COLO829 (cell line): Measurements from ENCODE around the gene NFATC1.

Source experiments
- DNase-seq: peaks from one replicate; pipeline ENCODE4 v3.0.0; 2012; ENCODE audit warnings: low spot score

Gene NFATC1

DNA sequence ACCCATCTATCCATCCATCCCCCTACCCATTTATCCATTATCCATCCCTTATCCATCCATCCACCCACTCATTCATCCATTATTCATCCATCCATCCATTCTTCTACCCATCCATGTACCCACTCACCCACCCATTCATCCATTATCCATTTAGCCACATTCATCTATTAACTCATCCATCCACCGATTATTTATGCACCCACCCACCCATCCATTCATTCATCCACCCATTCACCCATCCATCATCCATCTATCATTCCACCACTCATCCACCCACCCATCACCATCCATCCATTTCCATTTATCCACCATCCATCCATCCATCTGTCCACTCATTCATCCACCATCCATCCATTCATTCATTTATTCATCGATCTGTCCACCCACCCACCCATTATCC lies 146.5 kb downstream of the NFATC1 start:
- DNase-seq = no peak

DNA sequence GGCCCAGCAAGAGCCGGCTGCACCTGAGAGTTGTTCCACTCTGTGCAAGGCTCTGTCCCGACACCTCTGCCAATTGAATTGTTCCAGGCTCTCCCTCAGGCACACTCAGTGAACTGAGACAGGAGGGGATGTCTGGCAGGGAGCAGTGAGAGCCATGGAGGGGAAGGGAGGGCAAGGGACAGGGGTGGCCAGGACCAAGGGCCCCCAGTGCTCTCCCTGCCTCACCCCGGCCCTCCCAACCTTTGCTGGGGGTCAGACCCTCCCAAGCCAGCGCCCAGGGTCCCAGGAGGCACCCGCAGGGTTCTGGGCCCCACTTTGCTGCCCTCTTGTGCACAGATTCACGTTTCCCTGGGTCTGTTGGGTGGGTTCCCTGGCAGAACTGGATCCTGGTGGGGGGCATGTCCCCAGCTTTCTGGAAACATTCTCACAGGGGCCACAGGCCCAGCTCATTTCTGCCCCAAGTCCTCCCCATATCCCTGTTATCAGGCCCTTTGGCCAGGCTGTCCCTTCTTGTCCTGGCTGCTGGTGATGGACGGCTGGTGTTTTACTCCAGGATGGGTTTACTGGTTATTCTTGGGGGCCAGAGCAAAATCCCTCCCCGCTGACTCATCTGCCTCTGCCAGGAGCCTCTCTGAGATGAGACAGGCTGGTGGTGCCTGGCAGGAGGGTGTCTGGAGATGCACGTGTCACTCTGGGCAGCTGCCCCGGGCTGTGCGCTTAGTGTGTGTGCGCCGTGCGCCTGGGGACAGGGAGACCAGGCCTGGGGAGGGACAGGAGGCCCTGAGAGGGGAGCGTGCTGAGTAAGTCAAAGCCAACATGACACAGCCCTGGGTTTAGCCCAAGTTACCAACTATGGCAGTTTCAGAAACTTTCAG lies 147.4 kb downstream of the NFATC1 start:
- DNase-seq = no peak

DNA sequence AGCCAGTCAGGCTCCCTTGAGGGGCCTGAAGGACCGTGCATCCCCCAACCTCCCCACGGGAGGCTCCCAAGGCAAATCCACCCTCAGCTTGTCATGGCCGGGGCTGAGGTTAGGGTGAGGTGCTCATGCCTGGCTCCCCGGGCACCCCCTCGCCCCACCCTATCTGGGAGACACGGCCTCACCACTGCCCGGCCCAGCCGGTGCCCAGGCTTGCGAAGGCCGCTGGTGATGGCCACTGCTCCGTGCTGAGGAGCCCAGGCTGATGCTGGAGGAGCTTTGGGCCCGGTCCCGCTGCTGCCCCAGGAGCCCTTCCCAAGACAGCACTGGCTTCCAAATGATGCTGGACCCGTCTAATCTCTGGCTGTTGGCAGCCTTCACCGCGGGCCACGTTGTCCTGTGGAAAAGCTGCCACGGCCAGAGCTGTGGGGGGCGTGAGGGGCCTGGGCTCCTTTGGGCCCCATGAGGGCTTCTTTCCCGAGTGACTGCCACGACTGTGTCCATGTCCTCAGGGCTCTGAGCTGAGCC lies 148.2 kb downstream of the NFATC1 start:
- no peak for DNase-seq

DNA sequence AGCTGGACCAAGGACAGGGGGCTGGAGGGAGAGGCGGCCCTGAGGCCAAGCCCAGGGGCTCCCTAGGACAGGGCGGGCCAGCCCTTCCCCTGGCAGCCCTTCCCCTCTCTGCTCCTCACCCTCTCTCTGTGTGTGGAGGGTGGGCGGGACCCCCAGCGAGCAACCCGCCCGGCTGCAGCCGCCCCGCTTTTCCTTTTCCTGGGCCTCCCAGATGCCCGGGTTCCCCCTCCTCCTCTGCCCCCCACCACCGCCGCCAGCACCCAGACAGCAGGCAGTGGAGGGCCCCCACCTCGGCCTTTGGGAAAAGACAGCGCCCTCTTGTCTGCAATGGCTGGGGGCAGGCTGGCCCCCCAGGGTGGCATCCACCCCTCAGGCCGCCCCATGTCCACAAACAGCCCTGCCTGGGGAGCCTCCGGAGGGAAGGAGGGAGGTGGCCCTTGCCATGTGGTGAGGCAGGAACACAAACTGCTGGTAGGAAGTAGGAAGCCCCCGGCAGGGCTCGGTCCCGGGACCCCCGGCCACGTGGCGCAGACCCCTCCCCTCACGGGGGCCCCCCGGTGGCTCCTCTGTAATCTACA lies 148.7 kb downstream of the NFATC1 start:
- no peak for DNase-seq

DNA sequence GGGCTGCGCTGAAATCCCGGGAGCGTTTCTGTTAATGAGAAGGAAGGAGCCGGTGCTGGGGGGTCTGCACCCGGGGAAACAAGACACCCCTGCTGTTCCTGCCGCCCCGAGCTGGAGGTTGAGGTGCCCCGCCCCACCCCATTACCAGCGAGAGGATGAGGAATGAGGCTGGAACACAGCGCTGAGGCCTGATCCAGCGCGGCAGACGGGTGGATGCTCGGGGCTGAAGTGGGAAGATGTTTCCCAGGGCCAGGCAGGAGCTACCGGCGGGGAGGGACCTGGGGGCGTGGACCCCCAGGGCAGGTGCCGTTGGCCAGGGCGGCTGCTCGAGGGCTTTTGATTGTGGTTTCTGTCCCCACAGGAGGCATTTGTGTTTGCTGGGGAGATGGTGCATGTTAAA lies 149.5 kb downstream of the NFATC1 start:
- no peak for DNase-seq

DNA sequence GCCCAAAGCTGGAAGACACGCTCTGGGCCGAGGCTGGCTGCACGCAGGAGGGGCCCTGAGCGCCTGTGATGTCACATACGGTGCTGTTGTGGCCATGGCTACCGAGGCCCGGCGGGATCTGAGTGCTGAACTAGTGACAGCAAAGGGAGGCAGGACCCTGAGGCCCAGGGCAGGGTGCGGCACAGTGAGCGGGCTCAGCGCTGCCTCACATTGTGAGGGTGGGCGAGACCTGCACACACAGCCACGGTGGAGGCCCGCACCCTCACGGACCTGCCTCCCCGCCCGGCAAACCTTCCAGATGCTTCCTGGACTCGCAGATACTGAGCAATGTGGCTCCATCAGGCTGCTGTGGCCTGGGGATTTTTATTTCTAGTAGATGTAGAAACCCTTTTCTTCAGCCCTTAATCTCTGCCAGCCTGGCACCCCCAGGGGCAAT lies 150.0 kb downstream of the NFATC1 start:
- DNase-seq = no peak

DNA sequence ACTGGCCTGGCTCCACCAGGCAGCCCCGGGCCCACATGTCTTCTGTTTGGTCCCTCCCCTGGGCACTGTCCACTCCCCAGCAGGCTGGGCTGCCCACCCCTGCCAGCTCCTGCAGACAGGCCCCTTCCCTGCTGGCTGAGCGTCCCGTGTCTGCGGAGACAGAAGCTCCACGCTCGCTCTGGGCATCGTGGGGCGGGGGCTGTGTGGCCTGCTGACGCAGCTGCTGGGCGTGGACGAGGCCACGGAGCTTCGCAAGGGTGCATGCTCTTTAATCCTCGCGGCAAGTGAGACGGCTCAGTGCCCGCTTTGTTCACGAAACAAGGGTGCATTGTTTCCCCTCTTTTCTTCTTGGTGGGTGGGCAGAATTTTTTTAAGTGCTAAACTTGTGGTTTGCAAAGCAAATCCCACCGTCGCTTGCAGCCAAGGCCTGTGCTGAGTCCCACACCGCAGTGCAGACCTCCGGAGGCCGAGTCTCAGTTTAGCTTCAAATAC lies 151.1 kb downstream of the NFATC1 start:
- peak; percentile 51 for DNase-seq

DNA sequence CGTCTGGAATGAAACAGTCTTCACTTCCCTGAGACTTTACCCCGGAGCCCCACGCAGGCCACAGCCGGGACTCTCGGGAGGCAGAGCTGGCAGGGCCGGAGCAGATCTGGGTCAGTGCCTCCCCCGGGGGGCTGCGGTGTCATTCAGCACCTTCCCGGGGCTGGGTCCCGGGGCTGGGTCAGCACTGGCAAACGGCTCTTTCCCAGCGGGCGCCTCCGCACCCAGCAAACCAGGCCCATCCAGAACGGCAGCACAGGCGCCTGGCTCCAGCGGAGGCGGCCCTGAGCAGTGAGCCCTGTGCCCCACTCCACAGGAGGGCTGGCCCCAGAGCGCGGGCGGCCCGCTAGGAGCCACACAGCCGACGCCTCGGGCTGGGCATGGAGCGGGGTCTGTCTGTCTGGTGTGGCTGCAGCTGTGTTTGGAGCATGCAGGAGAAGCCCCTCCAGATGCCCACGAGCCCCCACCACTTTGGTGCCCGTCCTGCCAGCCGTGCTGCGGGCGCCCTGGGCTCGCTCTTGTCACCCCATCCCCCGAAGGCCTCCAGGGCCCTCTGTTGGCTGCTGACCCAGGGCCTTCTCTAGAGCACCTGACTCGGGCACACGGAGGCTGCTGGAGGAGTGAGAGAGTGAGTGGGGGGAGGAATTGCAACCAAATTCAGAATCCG lies 151.8 kb downstream of the NFATC1 start:
- DNase-seq = no peak

DNA sequence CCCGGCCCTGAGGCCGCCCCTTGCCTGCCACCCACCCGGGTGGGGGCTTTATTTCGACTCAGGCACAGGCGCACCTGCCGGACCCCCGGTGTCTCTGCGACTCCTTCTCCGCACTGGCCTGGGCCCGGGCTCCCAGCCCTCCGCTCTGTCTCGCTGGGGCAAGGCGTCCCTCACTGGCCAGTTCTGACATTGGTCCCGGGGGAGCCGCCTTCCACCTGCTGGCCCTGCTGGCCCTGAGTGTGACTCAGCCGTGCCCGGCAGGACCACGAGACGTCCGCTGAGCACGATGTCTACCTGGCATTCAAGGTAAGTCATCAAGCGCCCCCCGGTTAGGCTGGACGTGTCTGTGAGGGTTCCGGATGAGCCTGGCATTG lies 152.3 kb downstream of the NFATC1 start:
- DNase-seq = no peak

DNA sequence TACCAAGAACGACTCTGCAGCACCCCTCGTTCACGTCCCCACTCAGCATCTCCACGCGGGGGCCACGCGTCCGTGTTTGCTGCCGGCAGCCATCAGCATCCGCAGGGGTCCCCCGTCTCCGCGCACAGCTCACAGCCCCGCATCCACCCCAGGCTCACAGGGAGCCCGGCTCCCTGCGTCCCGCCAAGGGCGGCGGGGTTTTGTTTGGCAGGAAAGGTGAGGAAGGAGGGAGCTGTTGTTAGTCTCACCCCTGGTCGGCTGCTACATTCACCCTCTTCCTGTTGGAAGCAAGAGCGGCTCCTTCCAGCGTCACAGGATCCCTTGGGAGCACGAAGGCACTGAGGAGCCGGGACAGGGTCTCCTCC lies 152.9 kb downstream of the NFATC1 start:
- no peak for DNase-seq

DNA sequence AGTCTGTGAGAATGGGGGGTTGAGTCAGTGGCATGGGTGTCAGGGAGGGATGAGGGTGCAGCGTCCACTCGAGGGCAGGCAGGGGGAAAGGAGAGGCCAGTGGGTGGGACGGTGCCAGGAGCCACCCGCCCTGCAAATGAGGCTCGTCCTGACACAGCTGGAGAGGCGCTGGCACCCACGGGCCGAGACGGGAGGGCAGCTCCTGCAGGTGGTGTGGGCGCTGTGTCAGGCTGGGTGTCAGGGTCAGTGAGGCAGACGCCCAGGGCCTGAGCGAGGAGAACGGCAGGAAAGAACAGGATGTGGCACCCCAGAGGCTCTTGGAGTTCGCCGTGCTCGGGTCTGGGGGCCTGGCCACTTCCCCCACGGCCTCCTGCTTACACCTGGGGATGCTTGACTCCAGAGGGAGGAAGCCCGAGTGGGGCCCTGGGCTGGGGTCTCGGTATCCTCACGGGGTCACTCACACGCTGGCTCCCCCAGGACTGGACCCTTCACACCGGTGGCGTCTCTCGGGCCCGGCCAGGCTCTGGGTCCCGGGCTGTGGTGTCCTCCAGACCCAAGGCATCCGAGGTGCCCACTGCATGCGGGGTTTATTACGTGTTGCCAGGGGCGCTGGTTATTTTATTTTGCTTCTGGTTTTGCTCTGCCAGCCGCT lies 153.4 kb downstream of the NFATC1 start:
- no peak for DNase-seq

DNA sequence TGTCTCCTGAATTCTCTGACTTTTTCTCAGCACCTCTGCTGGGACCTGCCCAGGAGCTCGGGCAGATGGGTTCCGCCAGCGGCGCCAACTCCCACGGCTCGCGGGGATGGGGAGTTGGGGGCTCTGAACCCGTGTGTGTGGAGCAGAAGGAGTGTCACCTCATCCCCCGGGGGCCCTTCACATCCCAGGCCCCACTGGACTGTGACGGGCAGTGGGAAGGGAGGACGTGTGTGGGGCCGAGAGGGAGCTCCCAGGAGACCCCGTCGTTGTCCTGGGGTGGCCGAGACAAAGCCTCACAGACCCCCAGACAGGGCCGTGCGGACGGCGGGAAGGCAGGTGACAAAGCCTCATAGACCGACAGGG lies 153.9 kb downstream of the NFATC1 start:
- no peak for DNase-seq

DNA sequence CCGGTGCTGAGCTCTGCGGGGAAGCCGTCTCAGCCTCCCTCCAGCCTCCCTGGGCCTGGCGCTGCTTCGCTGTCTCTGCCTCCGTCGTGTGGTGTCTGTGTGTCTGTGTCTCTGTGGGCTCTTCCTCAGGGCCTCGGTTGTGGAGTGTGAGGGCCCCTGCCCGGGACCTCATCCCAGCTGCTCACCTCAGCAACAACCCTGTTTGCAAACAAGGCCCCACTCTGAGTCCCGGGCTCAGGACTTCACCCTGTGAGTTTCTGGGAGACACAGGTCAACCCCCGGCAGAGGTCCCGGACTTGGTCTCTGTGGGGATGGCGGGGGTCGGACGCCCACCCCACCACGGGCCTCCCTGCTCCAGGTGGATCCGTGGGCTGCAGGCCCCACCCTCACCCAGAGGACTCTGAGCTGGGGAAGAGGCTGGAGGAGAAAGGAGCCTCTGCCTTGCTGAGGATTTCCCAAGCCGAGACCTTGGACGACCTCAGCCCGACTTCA lies 156.5 kb downstream of the NFATC1 start:
- DNase-seq = no peak

DNA sequence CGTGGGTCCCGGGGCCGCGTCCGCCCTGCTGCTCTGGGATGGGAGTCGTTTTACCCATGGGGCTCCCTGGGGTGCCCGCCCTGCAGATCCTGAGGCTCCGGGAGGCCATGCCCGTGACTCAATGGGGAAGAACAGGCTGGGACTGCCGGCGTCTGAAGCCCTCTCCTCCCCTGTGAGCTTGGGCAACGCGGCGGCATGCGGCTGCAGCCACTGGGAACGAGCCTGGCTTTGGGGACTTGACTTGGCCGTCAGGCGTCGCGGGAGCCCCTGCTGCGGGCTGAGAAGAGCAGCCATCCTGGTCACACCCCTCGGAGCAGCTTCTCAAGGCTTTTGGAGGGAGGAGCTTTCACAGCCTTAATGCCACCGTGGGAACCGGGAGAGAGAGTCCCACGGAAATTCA lies 157.0 kb downstream of the NFATC1 start:
- no peak for DNase-seq

DNA sequence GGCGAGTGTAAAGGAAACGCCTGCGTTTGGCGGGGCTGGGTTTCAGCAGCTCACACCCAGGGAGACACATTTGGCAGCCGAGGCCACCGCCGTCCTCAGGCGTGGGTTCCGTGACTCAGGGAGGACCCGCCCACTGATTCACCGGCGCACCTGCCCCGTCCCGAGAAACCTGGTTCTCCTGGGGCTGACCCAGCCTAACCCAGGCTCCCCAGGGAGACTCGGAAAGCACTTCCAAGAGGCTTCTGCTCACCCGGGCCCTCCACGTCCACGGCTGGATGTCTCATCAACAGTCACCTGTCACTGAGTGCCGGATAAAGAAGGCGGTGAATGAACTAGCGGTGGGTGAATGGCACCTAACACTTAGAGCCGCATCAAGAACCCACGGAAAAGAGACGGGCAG lies 157.4 kb downstream of the NFATC1 start:
- no peak for DNase-seq

DNA sequence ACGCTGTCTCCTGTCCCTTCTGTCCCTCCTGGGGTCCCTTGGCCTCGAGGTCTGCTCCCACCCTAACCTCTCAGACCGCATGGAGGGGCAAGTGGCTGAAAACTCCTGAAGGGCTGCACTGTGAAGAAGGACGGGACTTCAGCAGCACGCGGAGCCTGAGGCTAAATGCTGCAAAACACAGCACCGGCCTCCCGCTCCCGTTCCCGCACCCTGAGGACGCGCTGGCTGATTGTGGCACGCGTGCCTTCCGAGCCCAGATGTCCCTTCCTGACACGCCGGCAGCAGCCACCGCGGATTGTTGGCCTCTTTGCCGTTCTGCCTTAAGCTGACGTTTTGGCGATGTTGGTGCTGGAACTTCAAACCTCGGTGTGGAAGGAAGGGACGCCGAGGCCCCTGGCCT lies 158.0 kb downstream of the NFATC1 start:
- DNase-seq = no peak

DNA sequence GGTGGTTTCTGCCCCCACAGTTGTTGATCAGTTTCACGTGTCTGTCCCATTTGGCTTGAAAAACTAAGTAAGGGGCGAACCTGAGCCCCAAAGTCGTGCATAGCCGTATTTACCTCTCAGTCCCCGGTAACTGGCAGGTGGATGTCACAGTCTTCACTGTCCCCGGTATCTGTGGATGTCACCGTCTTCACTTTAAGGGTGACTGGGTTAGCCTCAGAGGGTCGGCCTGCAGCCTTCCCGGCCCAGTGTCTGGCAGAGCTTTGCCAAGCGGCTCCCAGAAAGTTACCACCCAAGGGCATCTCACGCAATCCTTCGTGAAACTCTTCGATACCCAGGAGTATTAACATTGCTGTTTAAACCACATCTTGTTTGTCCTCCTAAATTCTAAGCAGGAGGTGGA lies 158.6 kb downstream of the NFATC1 start:
- no peak for DNase-seq

DNA sequence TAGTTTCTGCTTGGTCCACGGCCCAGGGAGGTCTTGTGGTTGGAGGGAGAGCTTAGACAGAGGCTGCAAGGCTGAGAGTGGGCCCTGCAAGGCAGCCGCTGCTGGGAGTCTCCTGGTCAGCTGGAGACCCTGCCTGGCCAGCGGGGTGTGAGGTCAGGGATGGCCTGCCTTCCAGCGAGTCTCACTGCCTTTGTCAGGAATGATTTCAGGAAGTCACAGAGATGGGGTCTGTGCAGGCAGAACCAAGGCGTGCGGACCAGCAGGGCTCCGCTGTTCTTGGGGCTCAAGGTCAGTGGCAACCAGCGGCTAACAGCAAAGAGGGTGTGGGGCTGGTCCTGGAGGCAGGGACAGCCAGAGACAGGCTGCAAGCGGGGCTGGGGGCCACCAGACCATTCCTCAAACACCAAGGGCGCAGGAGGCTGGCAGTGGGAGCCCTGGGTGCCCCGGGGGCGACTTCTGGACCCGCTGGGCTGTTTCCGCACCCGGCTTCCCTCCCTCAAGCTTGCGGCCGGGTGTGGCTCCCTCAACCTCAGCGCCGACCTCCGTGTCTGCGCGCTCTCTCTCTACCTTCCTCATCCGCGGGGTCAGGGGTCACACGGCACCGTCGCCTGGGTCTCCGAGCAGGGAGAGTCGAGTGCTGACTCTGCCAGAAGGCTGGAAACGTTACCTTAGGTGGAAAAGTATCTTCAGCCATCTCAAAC lies 159.4 kb downstream of the NFATC1 start:
- DNase-seq = no peak

DNA sequence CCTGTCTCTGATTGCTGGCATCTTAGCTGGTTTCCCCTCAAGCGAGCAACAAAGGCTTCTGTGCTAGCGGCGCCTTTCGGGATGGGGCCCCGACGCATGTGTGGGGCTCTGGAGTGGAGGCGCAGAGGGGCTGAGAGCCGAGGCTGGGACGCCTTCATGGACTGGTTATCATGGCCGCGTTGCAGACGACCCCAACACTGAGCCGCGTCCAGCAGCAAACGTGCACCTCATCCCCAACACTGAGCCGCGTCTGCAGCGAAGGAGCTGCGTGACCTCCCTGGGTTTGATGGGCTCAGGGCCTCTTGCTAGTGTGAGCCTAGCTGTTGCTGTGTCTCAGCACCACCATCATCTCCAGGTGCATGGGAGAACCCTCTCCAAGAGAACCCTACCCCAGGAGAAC lies 160.2 kb downstream of the NFATC1 start:
- no peak for DNase-seq

DNA sequence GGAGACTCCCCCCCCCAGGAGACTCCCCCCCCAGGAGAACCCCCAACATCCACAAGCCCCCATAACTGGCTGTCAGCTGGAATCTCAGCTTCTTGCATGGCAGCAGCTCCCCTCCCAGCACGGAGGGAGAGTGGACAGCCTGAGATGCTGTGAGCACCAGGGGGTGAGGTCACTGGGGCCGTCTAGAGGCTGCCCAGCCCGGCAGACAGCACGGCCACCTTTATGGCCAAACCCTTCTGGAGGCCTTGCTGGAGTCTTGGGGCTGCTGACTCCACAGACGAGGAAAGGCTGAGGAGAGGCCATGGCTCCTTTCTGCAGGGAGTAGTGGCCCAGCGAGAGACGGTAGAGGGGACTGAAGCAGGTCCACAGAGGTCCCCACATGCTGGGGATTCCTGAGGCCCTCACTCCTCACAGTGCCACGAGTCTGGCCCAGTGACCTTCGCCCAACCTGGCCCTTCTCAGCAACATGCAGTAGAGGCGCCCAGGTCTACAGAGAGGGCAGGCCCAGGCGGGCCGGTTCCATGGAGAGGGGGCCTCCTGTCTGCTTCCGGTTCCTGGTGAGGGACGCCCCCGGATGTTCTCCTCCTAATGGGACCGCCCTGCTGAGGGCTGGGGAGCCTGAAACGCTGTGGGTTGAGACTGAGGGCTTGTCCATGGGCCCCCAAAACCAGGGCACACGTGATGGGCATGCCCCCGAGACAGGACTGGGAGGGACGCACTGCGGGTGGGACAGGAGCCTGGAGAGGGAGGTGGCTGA lies 161.3 kb downstream of the NFATC1 start:
- DNase-seq = no peak
